SU-DHL-6 (cell line): ENCODE measurements around the gene HCRTR1.

Experiments used
- EZH2phosphoT487 ChIP-seq: fragments of 200-600 bp; sonication (generic), shearing (Covaris generic); conservative IDR thresholded peaks from 2 replicates; pipeline ENCODE4 v1.6.1; 2018; ENCODE audit warnings: mild to moderate bottlenecking, antibody characterized with exemption, low read length, moderate library complexity, mixed read lengths
- TF ChIP-seq, protein P1 (sequence below): fragments of 200-600 bp; sonication (generic); IDR thresholded peaks from one replicate; pipeline ENCODE4 v1.5.1; 2017; ENCODE audit warnings: antibody characterized with exemption, mild to moderate bottlenecking, low read length, moderate library complexity; ENCODE audit not compliant: insufficient read depth, poor library complexity, severe bottlenecking

DNA sequence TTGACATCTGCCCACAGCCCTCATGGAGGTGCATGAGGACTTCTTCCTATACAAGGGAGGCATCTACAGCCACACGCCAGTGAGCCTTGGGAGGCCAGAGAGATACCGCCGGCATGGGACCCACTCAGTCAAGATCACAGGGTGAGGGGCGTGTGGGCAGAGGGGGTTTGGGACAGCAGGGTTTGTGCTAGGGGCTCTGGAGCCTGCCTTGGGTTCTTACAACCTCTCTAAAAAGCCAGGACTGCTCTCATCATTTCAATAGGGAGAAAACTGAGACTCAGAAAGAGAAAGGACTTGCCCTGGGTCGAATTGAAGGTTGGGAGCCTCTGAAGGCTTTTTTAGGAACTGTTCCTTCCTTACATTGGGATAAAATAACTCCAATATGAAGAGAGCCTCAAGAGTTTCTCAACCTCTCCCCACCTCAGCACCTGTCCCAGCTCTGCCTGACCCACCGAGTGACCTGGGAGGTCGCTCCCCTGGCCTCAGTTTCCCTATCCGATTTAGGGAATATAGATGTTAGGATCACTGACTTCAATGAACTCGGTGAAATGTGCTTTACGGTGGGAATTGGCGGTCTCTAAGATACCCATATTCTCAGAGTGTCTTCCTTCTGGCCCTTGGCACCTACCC, 31.6 kb upstream of the HCRTR1 start:
- TF ChIP-seq, protein P1, sequence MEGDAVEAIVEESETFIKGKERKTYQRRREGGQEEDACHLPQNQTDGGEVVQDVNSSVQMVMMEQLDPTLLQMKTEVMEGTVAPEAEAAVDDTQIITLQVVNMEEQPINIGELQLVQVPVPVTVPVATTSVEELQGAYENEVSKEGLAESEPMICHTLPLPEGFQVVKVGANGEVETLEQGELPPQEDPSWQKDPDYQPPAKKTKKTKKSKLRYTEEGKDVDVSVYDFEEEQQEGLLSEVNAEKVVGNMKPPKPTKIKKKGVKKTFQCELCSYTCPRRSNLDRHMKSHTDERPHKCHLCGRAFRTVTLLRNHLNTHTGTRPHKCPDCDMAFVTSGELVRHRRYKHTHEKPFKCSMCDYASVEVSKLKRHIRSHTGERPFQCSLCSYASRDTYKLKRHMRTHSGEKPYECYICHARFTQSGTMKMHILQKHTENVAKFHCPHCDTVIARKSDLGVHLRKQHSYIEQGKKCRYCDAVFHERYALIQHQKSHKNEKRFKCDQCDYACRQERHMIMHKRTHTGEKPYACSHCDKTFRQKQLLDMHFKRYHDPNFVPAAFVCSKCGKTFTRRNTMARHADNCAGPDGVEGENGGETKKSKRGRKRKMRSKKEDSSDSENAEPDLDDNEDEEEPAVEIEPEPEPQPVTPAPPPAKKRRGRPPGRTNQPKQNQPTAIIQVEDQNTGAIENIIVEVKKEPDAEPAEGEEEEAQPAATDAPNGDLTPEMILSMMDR = no peak
- no peak for TF ChIP-seq EZH2phosphoT487
